MM.1S (cell line): ENCODE measurements around the gene FOLR3.
"Not testable (repeated sequence)": the region's sequence is repeated elsewhere in the genome, so short reads cannot be mapped to it uniquely, and the experiment has no call there.

ENCODE experiments used
- EZH2 ChIP-seq: fragments of 300-600 bp; sonication (generic); optimal IDR thresholded peaks from 2 replicates; pipeline ENCODE3; 2017; ENCODE audit warnings: low read depth, mild to moderate bottlenecking, antibody characterized with exemption, low read length, mixed read lengths
- TF ChIP-seq, protein P1 (sequence below): fragments of 300-600 bp; sonication (generic); IDR thresholded peaks from 2 replicates; pipeline ENCODE4 v1.5.1; 2016; ENCODE audit warnings: antibody characterized with exemption, low read length, mixed read lengths

GRCh38 chr11:72142086-72142485 is 6.6 kb downstream of the FOLR3 start:
- not testable (repeated sequence) for TF ChIP-seq EZH2
- TF ChIP-seq, protein P1, sequence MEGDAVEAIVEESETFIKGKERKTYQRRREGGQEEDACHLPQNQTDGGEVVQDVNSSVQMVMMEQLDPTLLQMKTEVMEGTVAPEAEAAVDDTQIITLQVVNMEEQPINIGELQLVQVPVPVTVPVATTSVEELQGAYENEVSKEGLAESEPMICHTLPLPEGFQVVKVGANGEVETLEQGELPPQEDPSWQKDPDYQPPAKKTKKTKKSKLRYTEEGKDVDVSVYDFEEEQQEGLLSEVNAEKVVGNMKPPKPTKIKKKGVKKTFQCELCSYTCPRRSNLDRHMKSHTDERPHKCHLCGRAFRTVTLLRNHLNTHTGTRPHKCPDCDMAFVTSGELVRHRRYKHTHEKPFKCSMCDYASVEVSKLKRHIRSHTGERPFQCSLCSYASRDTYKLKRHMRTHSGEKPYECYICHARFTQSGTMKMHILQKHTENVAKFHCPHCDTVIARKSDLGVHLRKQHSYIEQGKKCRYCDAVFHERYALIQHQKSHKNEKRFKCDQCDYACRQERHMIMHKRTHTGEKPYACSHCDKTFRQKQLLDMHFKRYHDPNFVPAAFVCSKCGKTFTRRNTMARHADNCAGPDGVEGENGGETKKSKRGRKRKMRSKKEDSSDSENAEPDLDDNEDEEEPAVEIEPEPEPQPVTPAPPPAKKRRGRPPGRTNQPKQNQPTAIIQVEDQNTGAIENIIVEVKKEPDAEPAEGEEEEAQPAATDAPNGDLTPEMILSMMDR = not testable (repeated sequence)
